Central memory CD8-positive, alpha-beta T cell (primary cell): ENCODE measurements around the gene SMIM33.
A peak's percentile ranks its signal among the peaks of the same experiment; 100 is the strongest.
"Not testable (repeated sequence)": the region's sequence is repeated elsewhere in the genome, so short reads cannot be mapped to it uniquely, and the experiment has no call there.

Experiments used
- ATAC-seq: fragments of 150-1000 bp; cut with Tn5 transposase; replicated peaks from 2 replicates; pipeline ENCODE4 v1.10.0; 2022; ENCODE audit warnings: mild to moderate bottlenecking, moderate FRiP score, moderate number of reproducible peaks; ENCODE audit not compliant: poor library complexity, severe bottlenecking; ENCODE audit errors: extremely low read depth
- DNase-seq, 2 donors: peaks; one replicate each; pipeline ENCODE4 v3.0.0; 2021; ENCODE audit warnings: low spot score in 2 of 2
- H3K27ac Mint-ChIP-seq: one replicate; pipeline ENCODE4 v1.8.0; 2022; ENCODE audit warnings: low read depth, mild to moderate bottlenecking, moderate library complexity, mixed read lengths
- H3K27me3 Mint-ChIP-seq: one replicate; pipeline ENCODE4 v1.8.0; 2022; ENCODE audit warnings: mixed read lengths
- H3K36me3 Mint-ChIP-seq: one replicate; pipeline ENCODE4 v1.8.0; 2022; ENCODE audit warnings: mild to moderate bottlenecking, moderate library complexity, mixed read lengths; ENCODE audit not compliant: insufficient read depth
- H3K4me1 Mint-ChIP-seq: one replicate; pipeline ENCODE4 v1.8.0; 2022; ENCODE audit warnings: mixed read lengths
- H3K4me3 Mint-ChIP-seq: one replicate; pipeline ENCODE4 v1.8.0; 2022; ENCODE audit warnings: mild to moderate bottlenecking, moderate library complexity, mixed read lengths
- H3K9me3 Mint-ChIP-seq: one replicate; pipeline ENCODE4 v1.8.0; 2022; ENCODE audit warnings: mixed read lengths

The SMIM33 gene

DNA sequence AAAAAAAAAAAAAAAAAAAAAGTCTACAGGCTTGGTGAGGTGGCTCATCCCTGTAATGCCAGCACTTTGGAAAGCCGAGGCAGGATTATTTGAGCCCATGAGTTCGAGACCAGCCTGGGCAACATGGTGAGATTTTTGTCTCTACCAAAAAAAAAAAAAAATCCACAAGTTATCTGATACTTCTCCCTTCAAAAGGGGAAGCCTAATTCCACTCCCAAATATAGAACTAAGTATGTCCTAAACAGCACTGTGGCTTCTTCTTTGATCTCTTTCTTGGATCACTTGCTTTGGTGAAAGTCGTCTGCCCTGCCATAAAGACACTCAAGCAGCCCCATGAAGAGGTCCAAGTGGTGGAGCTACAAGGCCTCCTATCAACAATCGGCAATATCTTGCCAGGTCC, 30.6 kb downstream of the SMIM33 start:
- H3K4me3 Mint-ChIP-seq, result no peak overlapping the region
- H3K4me1 Mint-ChIP-seq, result no peaks in the 10 kb centered on the region
- no peak overlapping the region for H3K27ac Mint-ChIP-seq
- no peaks in the 10 kb centered on the region for H3K9me3 Mint-ChIP-seq
- H3K36me3 Mint-ChIP-seq, result no peaks in the 10 kb centered on the region
- H3K27me3 Mint-ChIP-seq, result no peaks in the 10 kb centered on the region
- ATAC-seq (no peak), DNase-seq (no peak)

DNA sequence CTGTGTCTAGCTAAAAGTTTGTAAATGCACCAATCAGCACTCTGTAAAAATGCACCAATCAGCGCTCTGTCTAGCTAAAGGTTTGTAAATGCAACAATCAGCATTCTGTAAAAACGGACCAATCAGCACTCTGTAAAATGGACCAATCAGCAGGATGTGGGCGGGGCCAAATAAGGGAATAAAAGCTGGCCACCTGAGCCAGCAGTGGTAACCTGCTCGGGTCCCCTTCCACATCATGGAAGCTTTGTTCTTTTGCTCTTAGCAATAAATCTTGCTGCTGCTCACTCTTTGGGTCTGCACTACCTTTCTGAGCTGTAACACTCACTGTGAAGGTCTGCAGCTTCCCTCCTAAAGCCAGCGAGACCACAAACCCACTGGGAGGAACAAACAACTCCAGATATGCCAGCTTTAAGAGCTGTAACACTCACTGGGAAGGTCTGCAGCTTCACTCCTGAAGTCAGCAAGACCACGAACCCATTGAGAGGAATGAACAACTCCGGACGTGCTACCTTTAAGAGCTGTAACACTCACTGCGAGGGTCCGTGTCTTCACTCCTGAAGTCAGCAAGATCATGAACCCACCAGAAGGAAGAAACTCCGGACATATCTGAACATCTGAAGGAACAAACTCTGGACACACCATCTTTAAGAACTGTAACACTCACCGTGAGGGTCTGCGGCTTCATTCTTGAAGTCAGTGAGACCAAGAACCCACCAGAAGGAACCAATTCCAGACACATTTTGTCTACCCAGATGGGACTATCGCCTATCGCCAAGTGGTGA, 32.4 kb downstream of the SMIM33 start:
- H3K4me3 Mint-ChIP-seq, DNase-seq, ATAC-seq, H3K27me3 Mint-ChIP-seq, H3K9me3 Mint-ChIP-seq, H3K27ac Mint-ChIP-seq, H3K36me3 Mint-ChIP-seq, H3K4me1 Mint-ChIP-seq: not testable (repeated sequence)

GRCh38 chr5:139503879-139504278, 33.1 kb downstream of the SMIM33 start:
- H3K4me3 Mint-ChIP-seq, DNase-seq, H3K9me3 Mint-ChIP-seq, H3K27me3 Mint-ChIP-seq, H3K27ac Mint-ChIP-seq, ATAC-seq, H3K4me1 Mint-ChIP-seq, H3K36me3 Mint-ChIP-seq: not testable (repeated sequence)

DNA sequence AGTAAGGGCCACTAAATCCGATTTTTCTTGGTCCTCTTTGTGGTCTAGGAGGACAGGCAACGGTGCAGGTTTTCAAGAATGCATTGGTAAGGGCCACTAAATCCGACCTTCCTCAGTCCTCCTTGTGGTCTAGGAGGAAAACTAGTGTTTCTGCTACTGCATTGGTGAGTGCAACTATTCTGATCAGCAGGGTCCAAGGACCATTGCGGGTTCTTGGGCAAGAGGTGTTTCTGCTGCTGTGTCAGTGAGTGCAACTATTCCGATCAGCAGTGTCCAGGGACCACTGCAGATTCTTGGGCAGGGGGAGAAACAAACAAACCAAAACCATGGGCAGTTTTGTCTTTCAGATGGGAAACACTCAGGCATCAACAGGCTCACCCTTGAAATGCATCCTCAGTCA, 33.9 kb downstream of the SMIM33 start:
- DNase-seq, H3K4me1 Mint-ChIP-seq, H3K4me3 Mint-ChIP-seq: not testable (repeated sequence)

GRCh38 chr5:139512786-139513390, 42.1 kb downstream of the SMIM33 start:
- Mint-ChIP-seq H3K9me3 (no peaks in the 10 kb centered on the region), H3K4me3 (peak overlapping the region; percentile 71), H3K4me1 (peaks cover 44% of the 10 kb centered on the region), H3K27ac (no peak overlapping the region), H3K36me3 (peaks cover 2% of the 10 kb centered on the region), H3K27me3 (no peaks in the 10 kb centered on the region)
- ATAC-seq (no peak), DNase-seq (no peak)

More for the DNA sequence above, 33.9 kb downstream of the SMIM33 start:
- not testable (repeated sequence) for H3K27ac Mint-ChIP-seq, H3K9me3 Mint-ChIP-seq, H3K27me3 Mint-ChIP-seq, H3K36me3 Mint-ChIP-seq, ATAC-seq

- peaks cover 49% of the 10 kb centered on the region for H3K4me1 Mint-ChIP-seq
- H3K27ac Mint-ChIP-seq, H3K4me3 Mint-ChIP-seq, H3K36me3 Mint-ChIP-seq, H3K27me3 Mint-ChIP-seq, H3K9me3 Mint-ChIP-seq: not testable (repeated sequence)
- DNase-seq, result peak; percentile 61 to 63
- ATAC-seq, result peak; percentile 53
These were observed 42.6 kb downstream of the SMIM33 start for GRCh38 chr5:139513434-139513833.

GRCh38 chr5:139513852-139514485, 43.2 kb downstream of the SMIM33 start:
- DNase-seq, result no peak
- no peak overlapping the region for H3K27ac Mint-ChIP-seq
- ATAC-seq, result no peak
- no peak overlapping the region for H3K4me3 Mint-ChIP-seq
- peaks cover 5% of the 10 kb centered on the region for H3K36me3 Mint-ChIP-seq
- H3K9me3 Mint-ChIP-seq, result no peaks in the 10 kb centered on the region
- peaks cover 54% of the 10 kb centered on the region for H3K4me1 Mint-ChIP-seq
- H3K27me3 Mint-ChIP-seq, result no peaks in the 10 kb centered on the region

GRCh38 chr5:139514486-139514856, 43.7 kb downstream of the SMIM33 start:
- Mint-ChIP-seq H3K9me3 (no peaks in the 10 kb centered on the region), H3K4me3 (no peak overlapping the region), H3K27me3 (no peaks in the 10 kb centered on the region), H3K36me3 (peaks cover 5% of the 10 kb centered on the region), H3K27ac (no peak overlapping the region), H3K4me1 (peaks cover 57% of the 10 kb centered on the region)
- DNase-seq (no peak), ATAC-seq (no peak)

DNA sequence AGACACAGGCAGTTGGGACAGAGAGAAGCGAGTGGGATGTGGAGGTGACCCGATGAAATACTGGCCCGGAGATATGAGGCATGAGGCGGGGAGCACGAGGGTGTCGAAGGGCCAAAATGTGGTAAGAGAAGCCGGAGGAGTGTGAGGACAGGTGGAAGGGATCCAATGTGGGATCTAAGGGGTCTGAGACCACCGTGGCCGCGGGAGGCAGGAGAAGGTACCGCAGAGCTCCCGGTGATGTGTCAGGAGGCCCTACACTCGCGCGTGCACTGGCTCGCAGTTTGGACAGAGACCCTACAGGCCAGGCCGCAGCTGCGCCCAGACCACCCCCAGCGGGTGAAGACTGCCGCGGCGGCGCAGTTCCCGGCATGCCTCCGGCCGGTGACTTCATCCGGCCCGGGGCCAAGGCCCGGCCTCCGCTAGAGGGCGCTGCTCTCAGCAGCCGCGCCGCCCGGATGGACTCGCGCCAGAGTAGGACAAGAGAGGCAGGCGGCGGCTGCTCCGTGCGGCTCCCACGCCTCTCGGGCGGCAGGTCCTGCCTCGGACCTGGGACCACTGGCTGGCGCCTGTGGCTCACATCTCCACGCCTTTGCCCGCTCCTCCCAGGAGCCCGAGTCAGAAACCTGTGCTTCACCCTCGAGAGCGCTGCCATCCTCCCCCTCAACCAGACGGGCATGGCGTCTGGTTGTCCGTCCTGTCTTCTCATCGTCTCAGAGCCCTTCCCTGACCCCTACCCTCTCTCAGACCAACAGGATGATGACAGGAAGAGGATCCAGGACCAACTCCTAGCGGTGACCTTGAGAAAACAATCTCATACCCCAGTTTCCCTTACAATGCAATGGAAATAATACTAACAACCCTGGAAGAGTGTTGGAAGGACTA, 47.1 kb downstream of the SMIM33 start:
- H3K4me1 Mint-ChIP-seq, result peaks cover 28% of the 10 kb centered on the region

More for the DNA sequence above, 47.1 kb downstream of the SMIM33 start:
- DNase-seq, result peak; percentile 79 to 87
- Mint-ChIP-seq H3K27ac (peak overlapping the region; percentile 69), H3K36me3 (peaks cover 5% of the 10 kb centered on the region), H3K4me3 (peak overlapping the region; percentile 83), H3K27me3 (no peaks in the 10 kb centered on the region), H3K9me3 (no peaks in the 10 kb centered on the region)
- ATAC-seq, result peak; percentile 94
